Endothelial cell of umbilical vein (primary cell): ENCODE measurements around the gene ANO7. TPM values are rescaled to one million over a fixed set of nuclear protein-coding genes. Genes with fewer than 3 reads are reported as not detected.

ENCODE experiments used
- BruUV-seq: library from RNA; stranded (reverse); fragments of 400-500 nt; replicated peaks from 2 replicates; lab custom pipeline; 2021; lab: Mats Ljungman, UMichigan
- CTCF ChIA-PET: fragments of 300-600, 350-600 bp; sonication (Branson Sonifier 250); formaldehyde crosslinking; loops from one replicate; lab custom pipeline; 2021; ENCODE audit warnings: antibody characterized with exemption, inconsistent platforms; lab: Charles Lee
- POLR2A ChIA-PET: fragments of 300-600, 350-600 bp; sonication (Branson Sonifier 250); formaldehyde crosslinking; loops from one replicate; lab custom pipeline; 2021; ENCODE audit warnings: antibody characterized with exemption, inconsistent platforms; lab: Charles Lee
- DNase-seq: peaks from one replicate; pipeline ENCODE4 v3.0.0-alpha.2; 2011; ENCODE audit warnings: low read depth, low spot score
- FAIRE-seq: peaks from 2 replicates; lab custom pipeline; 2011; peaks lifted over from hg19 to GRCh38; lab: Jason Lieb, UNC
- H2AFZ ChIP-seq: 2 replicates; pipeline ENCODE4 v1.6.0; 2012; ENCODE audit warnings: low read depth, low read length, control low read depth, inconsistent platforms
- H3K27ac ChIP-seq: 2 replicates; pipeline ENCODE4 v1.5.1; 2011; ENCODE audit warnings: low read depth, mild to moderate bottlenecking, control low read depth, low read length, moderate library complexity; ENCODE audit not compliant: insufficient read depth
- H3K27me3 ChIP-seq, 2 experiments: 2 replicates each; pipeline versions ENCODE4 v1.6.0 to v1.6.1; 2011; ENCODE audit warnings: low read length in 2 of 2, mixed read lengths in 1 of 2; ENCODE audit not compliant: control insufficient read depth in 2 of 2, insufficient read depth in 2 of 2
- H3K36me3 ChIP-seq, 2 experiments: 2 replicates in 1 of 2; 3 replicates in 1 of 2; pipeline ENCODE4 v1.5.1; 2011; ENCODE audit warnings: low read length in 2 of 2, mild to moderate bottlenecking in 1 of 2, moderate library complexity in 1 of 2; ENCODE audit not compliant: control insufficient read depth in 2 of 2, insufficient read depth in 2 of 2; ENCODE audit errors: extremely low read depth in 1 of 2
- H3K4me1 ChIP-seq: 3 replicates; pipeline ENCODE4 v1.5.1; 2011; ENCODE audit warnings: mild to moderate bottlenecking, low read length; ENCODE audit not compliant: control insufficient read depth, insufficient read depth; ENCODE audit errors: extremely low read depth
- H3K4me2 ChIP-seq: 2 replicates; pipeline ENCODE4 v1.6.1; 2011; ENCODE audit warnings: low read length, control low read depth, mixed read lengths; ENCODE audit not compliant: insufficient read depth
- H3K4me3 ChIP-seq, 3 experiments: fragments of 200-600 bp in 1 of 3; sonication (generic), shearing (Covaris generic) in 1 of 3; replicated peaks in 1 of 3; 2 replicates each; pipeline ENCODE4 v1.5.1; 2011 to 2016; ENCODE audit warnings: control low read depth in 3 of 3, low read length in 3 of 3, mild to moderate bottlenecking in 2 of 3, inconsistent platforms in 1 of 3, low read depth in 1 of 3, moderate library complexity in 1 of 3; ENCODE audit not compliant: insufficient read depth in 1 of 3
- H3K79me2 ChIP-seq: 2 replicates; pipeline ENCODE4 v1.6.0; 2012; ENCODE audit warnings: low read length, inconsistent platforms; ENCODE audit not compliant: control insufficient read depth, insufficient read depth
- H3K9ac ChIP-seq: replicated peaks from 2 replicates; pipeline ENCODE3; 2011; ENCODE audit warnings: low read length, control low read depth; ENCODE audit not compliant: insufficient read depth; ENCODE audit errors: extremely low read depth
- H3K9me1 ChIP-seq: replicated peaks from 3 replicates; pipeline ENCODE4 v1.6.0; 2011; ENCODE audit warnings: mild to moderate bottlenecking, low read length; ENCODE audit not compliant: control insufficient read depth, insufficient read depth; ENCODE audit errors: extremely low read depth
- H3K9me3 ChIP-seq: replicated peaks from 2 replicates; pipeline ENCODE4 v1.5.1; 2012; ENCODE audit warnings: low read length, inconsistent platforms; ENCODE audit not compliant: control insufficient read depth, insufficient read depth
- H4K20me1 ChIP-seq: replicated peaks from 2 replicates; pipeline ENCODE3; 2011; ENCODE audit warnings: mild to moderate bottlenecking, low read length; ENCODE audit not compliant: control insufficient read depth, insufficient read depth; ENCODE audit errors: extremely low read depth
- EZH2 ChIP-seq: IDR thresholded peaks from 2 replicates; pipeline ENCODE4 v1.6.1; 2012; ENCODE audit warnings: borderline replicate concordance, low read depth, mild to moderate bottlenecking, moderate library complexity, low read length, inconsistent platforms; ENCODE audit not compliant: severe bottlenecking
- FOS ChIP-seq: IDR thresholded peaks from 2 replicates; pipeline ENCODE4 v1.6.1; 2011; ENCODE audit warnings: mild to moderate bottlenecking, low read length, moderate library complexity, borderline replicate concordance; ENCODE audit not compliant: insufficient read depth
- GATA2 ChIP-seq: IDR thresholded peaks from 2 replicates; pipeline ENCODE4 v1.7.0; 2011; ENCODE audit warnings: low read depth, mild to moderate bottlenecking, moderate library complexity, mixed read lengths, low read length; ENCODE audit not compliant: insufficient read length, insufficient read depth
- JUN ChIP-seq: IDR thresholded peaks from 2 replicates; pipeline ENCODE4 v1.6.1; 2011; ENCODE audit warnings: borderline replicate concordance, low read depth; ENCODE audit not compliant: insufficient read length, insufficient read depth
- MAX ChIP-seq: IDR thresholded peaks from 2 replicates; pipeline ENCODE4 v1.6.1; 2011; ENCODE audit not compliant: insufficient read depth, insufficient read length
- MYC ChIP-seq: IDR thresholded peaks from one replicate; pipeline ENCODE4 v1.6.1; 2011; ENCODE audit warnings: mild to moderate bottlenecking, low read depth, low read length
- POLR2A ChIP-seq: IDR thresholded peaks from 2 replicates; pipeline ENCODE4 v1.6.1; 2012; ENCODE audit warnings: low read depth, mild to moderate bottlenecking, control low read depth, low read length
- POLR2AphosphoS5 ChIP-seq: IDR thresholded peaks from 2 replicates; pipeline ENCODE4 v1.6.1; 2012; ENCODE audit warnings: low read depth, mild to moderate bottlenecking, control low read depth, low read length, moderate library complexity; ENCODE audit not compliant: insufficient read depth
- dilution Hi-C: fragments of 300-500 bp; cut with MboI; formaldehyde crosslinking; loops from one replicate; pipeline ENCODE4 v1.15.0; 2019; ENCODE audit warnings: low sequenced_read_pairs; ENCODE audit not compliant: extremely low pct_ligation_motif_present
- intact Hi-C: fragments of 100-400 bp; cut with micrococcal nuclease; formaldehyde crosslinking; loops from one replicate; pipeline ENCODE4 v1.10.0; 2022
- polyA plus RNA-seq, 4 experiments: library from polyadenylated mRNA; depleted of rRNA in 3 of 4; stranded (reverse) in 3 of 4; unstranded in 1 of 4; fragments of >200 nt; gene quantifications; 2 replicates each; pipeline versions ENCODE4 v1.2.1 to v1.2.3, GENCODE V29; 2011 to 2012; ENCODE audit warnings: missing spikeins in 1 of 4
- total RNA-seq: library from RNA; stranded (reverse); gene quantifications from 2 replicates; pipeline ENCODE4 v1.2.3, GENCODE V29; 2021
- TF ChIP-seq, protein P1 (sequence below), 2 donors: IDR thresholded peaks; 1 replicate in 1 of 2; 2 replicates in 1 of 2; pipeline ENCODE4 v1.5.1; 2011; ENCODE audit warnings: low read length in 2 of 2, mild to moderate bottlenecking in 2 of 2, moderate library complexity in 2 of 2, control low read depth in 1 of 2, inconsistent platforms in 1 of 2, low read depth in 1 of 2; ENCODE audit not compliant: insufficient read depth in 1 of 2; ENCODE audit errors: extremely low read depth in 1 of 2

The ANO7 gene
- total and polyA plus RNA-seq, 2 donors (not counting 3 experiments of a cell fraction or from before 2014, with no cell fraction given), result 0.81 to 2.5 TPM

GRCh38 chr2:241214766-241215165 lies 26.3 kb downstream of the ANO7 start:
- POLR2A ChIA-PET, result no interaction called here

More at GRCh38 chr2:241214766-241215165, 26.3 kb downstream of the ANO7 start:
- Histone ChIP-seq H3K9me1 (no peaks in the 10 kb centered on the region), H3K36me3 (no peaks in the 10 kb centered on the region), H3K4me1 (peaks cover 5% of the 10 kb centered on the region), H3K4me2 (no peak overlapping the region), H3K9me3 (no peaks in the 10 kb centered on the region), H3K27me3 (no peaks in the 10 kb centered on the region), H3K4me3 (no peak overlapping the region), H3K27ac (no peak overlapping the region), H3K9ac (no peak overlapping the region), H3K79me2 (no peaks in the 10 kb centered on the region), H4K20me1 (no peaks in the 10 kb centered on the region), H2AFZ (no peak overlapping the region)
- FAIRE-seq, result no peak
- CTCF ChIA-PET, result interaction anchor here (1.1 kb wide), 1 partner anchor 136 kb away, joined by 4 read pairs; no protein-coding TSS in a partner anchor
- TF ChIP-seq GATA2 (no peak), JUN (no peak), EZH2 (no peak), MAX (no peak), POLR2A (no peak), MYC (no peak), FOS (no peak), POLR2AphosphoS5 (no peak)
- TF ChIP-seq, protein P1, sequence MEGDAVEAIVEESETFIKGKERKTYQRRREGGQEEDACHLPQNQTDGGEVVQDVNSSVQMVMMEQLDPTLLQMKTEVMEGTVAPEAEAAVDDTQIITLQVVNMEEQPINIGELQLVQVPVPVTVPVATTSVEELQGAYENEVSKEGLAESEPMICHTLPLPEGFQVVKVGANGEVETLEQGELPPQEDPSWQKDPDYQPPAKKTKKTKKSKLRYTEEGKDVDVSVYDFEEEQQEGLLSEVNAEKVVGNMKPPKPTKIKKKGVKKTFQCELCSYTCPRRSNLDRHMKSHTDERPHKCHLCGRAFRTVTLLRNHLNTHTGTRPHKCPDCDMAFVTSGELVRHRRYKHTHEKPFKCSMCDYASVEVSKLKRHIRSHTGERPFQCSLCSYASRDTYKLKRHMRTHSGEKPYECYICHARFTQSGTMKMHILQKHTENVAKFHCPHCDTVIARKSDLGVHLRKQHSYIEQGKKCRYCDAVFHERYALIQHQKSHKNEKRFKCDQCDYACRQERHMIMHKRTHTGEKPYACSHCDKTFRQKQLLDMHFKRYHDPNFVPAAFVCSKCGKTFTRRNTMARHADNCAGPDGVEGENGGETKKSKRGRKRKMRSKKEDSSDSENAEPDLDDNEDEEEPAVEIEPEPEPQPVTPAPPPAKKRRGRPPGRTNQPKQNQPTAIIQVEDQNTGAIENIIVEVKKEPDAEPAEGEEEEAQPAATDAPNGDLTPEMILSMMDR (IDR thresholded peaks at IDR 0.05; ENCODE audit: extremely low read depth in 1 of 2, insufficient read depth in 1 of 2, low read depth in 1 of 2, low read length in 2 of 2), result no peak
- dilution Hi-C loops (no loop called here), intact Hi-C loops (loop anchor here (5.0 to 10.0 kb wide), 2 partner anchors 220 to 647 kb away; partner anchors contain the start of genes RNPEPL1 and SNED1)
- BruUV-seq, result no TSS peak
- DNase-seq, result no peak
